AG10803 (cell line): ENCODE data around the gene DMD.

Experiments
- DNase-seq: peaks from one replicate; pipeline ENCODE4 v3.0.0; 2010; ENCODE audit warnings: low read depth
- H3K4me3 ChIP-seq: 2 replicates; pipeline ENCODE4 v1.5.1; 2011; ENCODE audit warnings: mild to moderate bottlenecking, low read length, control low read depth
- TF ChIP-seq, protein P1 (sequence below): conservative IDR thresholded peaks from 2 replicates; pipeline ENCODE4 v1.5.1; 2011; ENCODE audit warnings: mild to moderate bottlenecking, low read length, control low read depth, inconsistent platforms

Gene DMD

DNA sequence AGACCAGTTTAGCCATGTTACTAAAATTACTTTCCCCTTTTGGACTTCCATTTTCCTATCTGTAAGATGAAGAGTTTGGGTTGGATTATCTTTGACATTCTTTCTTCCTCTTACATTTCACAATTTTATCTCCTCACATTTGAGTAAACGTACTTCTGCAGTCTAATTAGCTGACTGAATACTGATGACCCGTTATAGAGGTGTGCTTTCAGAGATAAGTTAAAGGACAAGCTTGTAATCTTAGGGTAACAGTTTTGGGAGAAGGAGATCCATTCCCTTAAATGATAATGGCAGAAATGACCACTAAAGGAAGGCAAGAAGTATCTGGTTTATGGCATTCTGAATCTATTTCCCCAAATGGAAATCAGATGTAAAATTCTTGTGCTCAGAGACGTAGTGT lies 1916.9 kb downstream of the DMD start:
- no peak overlapping the region for H3K4me3 ChIP-seq
- TF ChIP-seq, protein P1, sequence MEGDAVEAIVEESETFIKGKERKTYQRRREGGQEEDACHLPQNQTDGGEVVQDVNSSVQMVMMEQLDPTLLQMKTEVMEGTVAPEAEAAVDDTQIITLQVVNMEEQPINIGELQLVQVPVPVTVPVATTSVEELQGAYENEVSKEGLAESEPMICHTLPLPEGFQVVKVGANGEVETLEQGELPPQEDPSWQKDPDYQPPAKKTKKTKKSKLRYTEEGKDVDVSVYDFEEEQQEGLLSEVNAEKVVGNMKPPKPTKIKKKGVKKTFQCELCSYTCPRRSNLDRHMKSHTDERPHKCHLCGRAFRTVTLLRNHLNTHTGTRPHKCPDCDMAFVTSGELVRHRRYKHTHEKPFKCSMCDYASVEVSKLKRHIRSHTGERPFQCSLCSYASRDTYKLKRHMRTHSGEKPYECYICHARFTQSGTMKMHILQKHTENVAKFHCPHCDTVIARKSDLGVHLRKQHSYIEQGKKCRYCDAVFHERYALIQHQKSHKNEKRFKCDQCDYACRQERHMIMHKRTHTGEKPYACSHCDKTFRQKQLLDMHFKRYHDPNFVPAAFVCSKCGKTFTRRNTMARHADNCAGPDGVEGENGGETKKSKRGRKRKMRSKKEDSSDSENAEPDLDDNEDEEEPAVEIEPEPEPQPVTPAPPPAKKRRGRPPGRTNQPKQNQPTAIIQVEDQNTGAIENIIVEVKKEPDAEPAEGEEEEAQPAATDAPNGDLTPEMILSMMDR = no peak
- no peak for DNase-seq

- no peak overlapping the region for H3K4me3 ChIP-seq
- TF ChIP-seq, protein P1 = peak; percentile 33
- no peak for DNase-seq
Measured at GRCh38 chrX:31293409-31293808, 1917.9 kb downstream of the DMD start.

DNA sequence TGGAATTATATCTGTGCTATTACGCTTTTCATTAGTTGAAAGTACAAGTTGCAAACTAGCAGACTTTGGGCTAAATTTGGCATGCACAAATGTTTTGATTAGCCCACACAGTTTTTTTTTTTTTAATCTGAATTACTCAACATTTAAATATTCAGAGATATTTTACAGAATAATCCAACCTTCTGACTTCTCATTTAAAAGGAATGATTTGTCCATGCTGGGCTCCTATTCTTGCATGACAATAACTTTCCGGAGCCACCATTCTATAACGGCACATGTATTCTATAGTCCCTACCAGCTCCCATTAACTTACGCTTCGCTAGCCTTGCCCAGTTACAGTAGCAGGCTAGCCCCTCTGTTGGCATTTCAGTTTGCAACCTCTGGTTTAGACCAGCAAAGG lies 1920.2 kb downstream of the DMD start:
- DNase-seq = no peak
- H3K4me3 ChIP-seq = no peak overlapping the region
- TF ChIP-seq, protein P1 = no peak

DNA sequence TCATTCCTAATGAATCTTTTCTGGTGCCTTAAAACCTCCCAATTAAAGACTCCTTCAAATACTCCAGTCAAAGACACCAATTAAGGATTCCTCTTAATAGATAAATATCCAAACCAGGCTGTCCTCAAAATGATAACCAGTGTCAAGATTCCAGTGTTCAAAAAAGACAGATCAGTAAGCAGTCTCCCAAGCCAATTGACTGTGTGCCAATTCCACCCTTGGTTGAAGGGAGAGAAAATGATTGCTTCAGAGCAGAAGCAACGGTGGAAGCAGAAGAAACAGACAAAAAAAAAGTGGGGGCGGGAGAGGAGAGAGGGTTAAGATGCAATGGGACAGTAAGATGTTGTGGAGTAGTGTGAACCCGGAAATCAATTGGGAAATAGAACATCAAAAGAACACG lies 1923.5 kb downstream of the DMD start:
- TF ChIP-seq, protein P1 = no peak
- no peak for DNase-seq
- no peak overlapping the region for H3K4me3 ChIP-seq

- no peak for DNase-seq
- no peak overlapping the region for H3K4me3 ChIP-seq
- TF ChIP-seq, protein P1 = no peak
Measured at GRCh38 chrX:31280580-31280979, 1930.8 kb downstream of the DMD start.

GRCh38 chrX:31279359-31279758 lies 1932.0 kb downstream of the DMD start:
- no peak overlapping the region for H3K4me3 ChIP-seq
- TF ChIP-seq, protein P1 = peak; percentile 34; the same call in 1 of the 2 replicates
- no peak for DNase-seq

- TF ChIP-seq, protein P1 = no peak
- DNase-seq = no peak
- no peak overlapping the region for H3K4me3 ChIP-seq
Measured at GRCh38 chrX:31272472-31272775, 1938.9 kb downstream of the DMD start.
